HFF-Myc (cell line): Measurements from ENCODE around the gene TLR9.

Source experiments
- DNase-seq: peaks from one replicate; pipeline ENCODE4 v3.0.0-alpha.2; 2011; ENCODE audit warnings: low read depth; ENCODE audit errors: extremely low read depth
- H3K4me3 ChIP-seq: replicated peaks from 2 replicates; pipeline ENCODE4 v1.5.1; 2011; ENCODE audit warnings: low read depth, mild to moderate bottlenecking, control low read depth, low read length
- TF ChIP-seq, protein P1 (sequence below): IDR thresholded peaks from 2 replicates; pipeline ENCODE4 v1.5.1; 2012; ENCODE audit warnings: mild to moderate bottlenecking, low read depth, low read length, control low read depth; ENCODE audit errors: missing control alignments

Gene TLR9

DNA sequence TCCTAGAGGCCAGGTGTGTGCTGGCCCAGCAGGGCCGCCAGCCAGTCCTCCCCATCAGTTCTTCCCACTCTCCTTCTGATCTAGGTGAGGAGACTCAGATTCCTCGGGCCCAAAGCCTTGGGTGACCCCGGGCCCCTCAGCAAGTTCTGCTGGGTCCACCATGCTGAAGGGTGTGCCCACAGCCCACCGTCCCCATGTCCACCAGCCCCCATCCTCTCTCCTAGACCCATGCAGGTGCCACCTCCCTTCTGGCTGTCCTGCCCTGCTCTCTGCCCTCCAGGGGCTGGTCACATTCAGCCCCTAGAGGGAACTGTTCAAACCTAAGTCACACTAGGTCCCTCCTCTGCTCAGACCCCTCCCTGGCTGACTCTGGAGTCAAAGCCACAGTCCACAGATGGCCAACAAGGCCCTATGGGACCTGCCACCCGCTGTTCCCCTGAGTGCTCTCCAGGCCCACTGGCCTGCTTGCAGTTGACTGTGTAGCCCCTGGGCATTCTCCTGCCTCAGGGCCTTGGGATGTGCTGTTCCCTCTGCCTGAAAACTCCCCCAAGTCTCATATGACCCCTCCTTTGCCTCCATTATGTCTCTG, 878 bp upstream of the TLR9 start:
- no peak for DNase-seq
- H3K4me3 ChIP-seq: no peak overlapping the region
- TF ChIP-seq, protein P1, sequence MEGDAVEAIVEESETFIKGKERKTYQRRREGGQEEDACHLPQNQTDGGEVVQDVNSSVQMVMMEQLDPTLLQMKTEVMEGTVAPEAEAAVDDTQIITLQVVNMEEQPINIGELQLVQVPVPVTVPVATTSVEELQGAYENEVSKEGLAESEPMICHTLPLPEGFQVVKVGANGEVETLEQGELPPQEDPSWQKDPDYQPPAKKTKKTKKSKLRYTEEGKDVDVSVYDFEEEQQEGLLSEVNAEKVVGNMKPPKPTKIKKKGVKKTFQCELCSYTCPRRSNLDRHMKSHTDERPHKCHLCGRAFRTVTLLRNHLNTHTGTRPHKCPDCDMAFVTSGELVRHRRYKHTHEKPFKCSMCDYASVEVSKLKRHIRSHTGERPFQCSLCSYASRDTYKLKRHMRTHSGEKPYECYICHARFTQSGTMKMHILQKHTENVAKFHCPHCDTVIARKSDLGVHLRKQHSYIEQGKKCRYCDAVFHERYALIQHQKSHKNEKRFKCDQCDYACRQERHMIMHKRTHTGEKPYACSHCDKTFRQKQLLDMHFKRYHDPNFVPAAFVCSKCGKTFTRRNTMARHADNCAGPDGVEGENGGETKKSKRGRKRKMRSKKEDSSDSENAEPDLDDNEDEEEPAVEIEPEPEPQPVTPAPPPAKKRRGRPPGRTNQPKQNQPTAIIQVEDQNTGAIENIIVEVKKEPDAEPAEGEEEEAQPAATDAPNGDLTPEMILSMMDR: no peak

DNA sequence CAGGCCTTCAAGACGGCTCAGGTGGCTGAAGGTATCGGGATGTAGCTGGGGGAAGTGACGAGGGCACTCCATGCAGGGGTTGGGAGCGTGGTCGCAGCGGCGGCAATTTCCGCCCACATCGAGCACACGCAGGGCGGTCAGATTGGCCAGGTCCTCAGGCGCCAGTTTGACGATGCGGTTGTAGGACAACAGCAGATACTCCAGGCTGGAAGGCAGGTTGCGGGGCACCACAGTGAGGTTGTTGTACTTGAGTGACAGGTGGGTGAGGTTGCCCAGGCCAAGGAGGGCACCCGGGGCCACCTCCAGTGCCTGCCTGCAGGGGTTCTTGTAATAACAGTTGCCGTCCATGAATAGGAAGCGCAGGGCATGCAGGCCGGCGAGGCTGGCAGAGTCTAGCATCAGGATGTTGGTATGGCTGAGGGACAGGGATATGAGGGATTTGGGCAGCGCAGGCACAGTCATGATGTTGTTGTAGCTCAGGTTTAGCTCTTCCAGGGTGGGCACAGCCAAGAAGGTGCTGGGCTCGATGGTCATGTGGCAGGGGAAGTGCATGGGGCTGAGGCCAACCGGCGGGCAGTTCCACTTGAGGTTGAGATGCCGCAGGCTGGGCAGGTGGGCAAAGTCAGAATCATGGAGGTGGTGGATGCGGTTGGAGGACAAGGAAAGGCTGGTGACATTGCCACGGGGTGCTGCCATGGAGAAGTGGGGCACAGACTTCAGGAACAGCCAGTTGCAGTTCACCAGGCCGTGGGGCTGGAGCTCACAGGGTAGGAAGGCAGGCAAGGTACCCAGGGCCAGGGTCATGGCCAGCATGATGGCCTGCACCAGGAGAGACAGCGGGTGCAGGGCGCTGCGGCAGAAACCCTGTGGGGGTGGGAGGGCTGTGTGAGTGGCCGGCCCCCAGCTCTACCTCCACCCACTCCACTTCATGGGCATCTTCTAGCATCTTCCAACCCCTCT, 1.7 kb downstream of the TLR9 start:
- TF ChIP-seq, protein P1: no peak
- no peak for DNase-seq
- no peak overlapping the region for H3K4me3 ChIP-seq

DNA sequence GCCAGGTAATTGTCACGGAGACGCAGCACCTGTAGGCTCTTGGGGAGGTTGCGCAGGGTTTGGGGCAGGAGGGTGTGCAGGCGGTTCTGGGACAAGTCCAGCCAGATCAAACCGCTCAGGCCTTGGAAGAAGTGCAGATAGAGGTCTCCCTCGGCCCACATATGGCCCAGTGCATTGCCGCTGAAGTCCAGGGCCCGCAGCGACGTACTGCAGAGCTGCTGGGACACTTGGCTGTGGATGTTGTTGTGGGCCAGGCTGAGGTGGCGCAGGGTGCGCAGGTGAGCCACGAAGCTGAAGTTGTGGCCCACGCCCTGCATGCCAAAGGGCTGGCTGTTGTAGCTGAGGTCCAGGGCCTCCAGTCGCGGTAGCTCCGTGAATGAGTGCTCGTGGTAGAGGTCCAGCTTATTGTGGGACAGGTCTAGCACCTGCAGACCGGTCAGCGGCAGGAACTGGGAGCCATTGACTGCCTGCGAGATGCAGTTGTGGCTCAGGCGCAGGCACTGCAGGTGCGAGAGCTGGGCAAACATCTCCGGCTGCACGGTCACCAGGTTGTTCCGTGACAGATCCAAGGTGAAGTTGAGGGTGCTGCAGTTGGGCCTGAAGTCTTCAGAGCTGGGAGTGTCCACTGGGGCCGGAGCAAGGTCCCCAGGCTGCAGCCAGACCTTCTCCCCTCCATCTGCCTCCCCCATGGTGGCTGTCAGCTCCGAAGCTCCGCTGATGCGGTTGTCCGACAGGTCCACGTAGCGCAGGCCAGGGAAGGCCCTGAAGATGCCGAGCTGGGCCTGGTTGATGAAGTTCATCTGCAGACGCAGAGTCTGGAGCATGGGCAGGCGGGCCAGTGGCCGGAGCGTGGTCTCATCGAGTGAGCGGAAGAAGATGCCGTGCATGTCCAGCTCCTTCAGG, 2.9 kb downstream of the TLR9 start:
- DNase-seq: no peak
- no peak overlapping the region for H3K4me3 ChIP-seq
- TF ChIP-seq, protein P1: no peak

DNA sequence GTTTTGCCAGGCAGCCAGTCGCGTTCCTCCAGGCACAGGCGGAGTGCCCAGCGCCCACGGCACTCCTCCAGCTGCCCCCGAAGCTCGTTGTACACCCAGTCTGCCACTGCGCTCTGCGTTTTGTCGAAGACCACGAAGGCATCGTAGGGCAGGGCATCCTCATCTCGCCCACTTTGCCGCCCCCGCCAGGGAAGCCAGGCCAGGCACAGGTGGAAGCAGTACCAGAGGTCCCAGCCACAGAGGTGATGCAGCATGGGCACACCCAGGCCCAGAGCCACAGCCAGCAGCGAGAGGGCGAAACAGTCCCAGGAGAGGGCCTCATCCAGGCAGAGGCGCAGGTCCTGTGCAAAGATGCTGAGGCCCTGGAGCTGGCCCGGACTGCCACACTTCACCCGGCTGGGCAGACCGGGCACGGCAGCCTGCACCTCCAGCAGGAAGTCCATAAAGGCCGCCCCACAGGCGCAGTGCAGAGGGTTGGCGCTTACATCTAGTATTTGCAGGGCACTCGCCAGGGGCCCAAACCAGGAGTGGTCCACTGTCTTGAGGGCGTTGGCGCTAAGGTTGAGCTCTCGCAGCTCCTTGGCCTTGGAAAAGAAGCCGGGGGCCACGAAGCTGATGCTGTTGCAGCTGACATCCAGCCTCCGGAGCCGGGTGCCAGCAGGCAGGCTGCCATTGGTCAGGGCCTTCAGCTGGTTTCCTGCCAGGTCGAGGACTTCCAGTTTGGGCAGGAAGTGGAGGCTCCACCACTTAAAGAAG, 3.7 kb downstream of the TLR9 start:
- TF ChIP-seq, protein P1: no peak
- no peak overlapping the region for H3K4me3 ChIP-seq
- DNase-seq: no peak

DNA sequence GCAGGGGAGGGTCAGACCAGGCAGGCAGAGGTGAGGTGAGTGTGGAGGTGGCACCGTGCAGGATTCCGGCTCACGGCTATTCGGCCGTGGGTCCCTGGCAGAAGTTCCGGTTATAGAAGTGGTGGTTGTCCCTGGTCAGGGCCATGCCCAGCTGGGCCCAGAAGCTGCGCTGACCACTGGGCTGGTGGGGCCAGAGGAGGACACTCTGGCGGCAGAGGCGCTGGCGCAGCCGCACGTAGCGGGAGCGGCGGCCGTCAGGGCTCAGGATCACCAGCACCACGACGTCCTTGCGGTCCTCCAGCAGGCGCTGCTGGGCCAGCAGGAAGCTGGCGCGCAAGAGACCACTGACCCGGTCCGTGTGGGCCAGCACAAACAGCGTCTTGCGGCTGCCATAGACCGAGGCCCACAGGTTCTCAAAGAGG, 4.3 kb downstream of the TLR9 start:
- TF ChIP-seq, protein P1: no peak
- H3K4me3 ChIP-seq: no peak overlapping the region
- no peak for DNase-seq
